GM18505 (cell line): ENCODE measurements around the gene KCNQ1.

Experiments used
- ATAC-seq: cut with Tn5 transposase; IDR thresholded peaks from one replicate; pipeline ENCODE4 v1.9.1; 2021; ENCODE audit not compliant: unreplicated experiment
- POLR2A ChIP-seq: IDR thresholded peaks from 4 replicates; pipeline ENCODE4 v1.6.1; 2011; ENCODE audit warnings: borderline replicate concordance; ENCODE audit not compliant: insufficient read depth, insufficient read length; ENCODE audit errors: extremely low read depth

The KCNQ1 gene

DNA sequence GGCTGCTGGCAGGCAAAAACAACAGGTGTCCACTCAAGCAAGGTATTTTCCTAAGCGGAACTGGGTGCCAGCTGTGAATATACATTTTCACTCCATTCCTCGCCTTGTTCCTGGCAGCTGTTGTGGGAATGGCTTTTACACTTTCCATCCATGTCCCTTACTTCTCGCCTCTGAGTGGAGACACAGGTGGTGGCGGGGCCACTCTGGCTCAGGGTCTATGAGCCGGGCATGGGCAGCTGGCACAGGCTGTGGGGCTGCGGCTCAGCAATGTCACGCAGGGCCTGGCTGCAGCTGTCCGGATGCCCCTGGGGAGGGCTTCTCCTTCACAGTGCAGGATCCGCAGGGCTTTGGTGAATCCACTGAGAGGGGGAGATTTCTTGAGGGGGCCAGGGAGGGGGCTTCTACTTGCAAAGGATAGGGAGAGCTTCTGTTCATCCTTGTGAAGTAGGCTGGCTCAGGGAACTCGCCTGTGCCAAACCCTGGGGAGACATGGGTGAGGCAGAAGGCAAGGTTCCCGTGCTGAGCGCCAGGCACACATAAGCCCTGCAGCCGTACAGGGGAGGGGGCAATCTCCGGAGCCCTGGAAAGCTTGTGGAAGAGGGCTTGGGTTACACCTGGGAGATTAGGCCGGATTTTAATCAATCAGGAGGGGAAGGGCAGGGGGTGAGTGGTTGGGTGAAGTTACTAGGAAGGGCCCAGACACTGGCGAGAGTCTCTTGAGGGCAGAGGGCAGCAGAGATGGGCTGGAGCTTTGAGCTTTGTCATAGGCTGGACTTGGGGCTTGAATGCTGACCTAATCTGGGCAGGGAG is 209.3 kb downstream of the KCNQ1 start:
- no peak for TF ChIP-seq POLR2A
- no peak for ATAC-seq

DNA sequence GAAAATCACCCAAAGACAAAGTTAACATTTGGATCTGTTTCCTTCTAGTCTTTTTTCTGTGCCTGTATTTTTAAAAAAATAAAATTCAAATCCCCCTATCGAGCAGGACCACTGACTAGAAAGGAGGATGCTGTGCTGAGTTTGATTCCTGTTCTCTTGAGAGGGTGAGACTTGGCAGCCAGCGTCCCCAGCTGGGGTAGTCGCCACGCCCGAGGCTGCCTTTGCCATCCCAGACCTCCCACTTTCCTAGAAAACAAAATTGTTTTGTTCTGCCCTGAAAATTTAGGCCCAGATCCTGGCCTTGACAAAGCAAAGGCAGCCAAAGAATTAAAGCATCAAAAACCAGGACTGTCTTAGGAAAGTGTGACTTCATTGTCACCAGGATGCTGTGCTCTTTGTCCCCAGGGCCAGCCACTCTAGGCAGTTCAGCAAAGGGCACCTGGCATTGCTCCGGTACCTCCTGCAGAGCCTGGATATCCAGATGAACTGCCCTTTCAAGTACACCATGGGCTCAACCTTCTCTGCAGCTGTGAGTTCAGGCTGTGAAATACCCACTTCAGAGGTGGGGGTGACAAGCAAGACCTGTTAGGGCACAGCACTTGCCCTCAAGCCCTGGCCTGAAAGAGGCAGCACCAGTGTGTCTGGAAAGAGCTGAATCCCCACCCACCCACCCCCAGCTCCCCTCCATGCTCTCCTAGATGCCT is 210.4 kb downstream of the KCNQ1 start:
- TF ChIP-seq POLR2A, result no peak
- ATAC-seq, result no peak

DNA sequence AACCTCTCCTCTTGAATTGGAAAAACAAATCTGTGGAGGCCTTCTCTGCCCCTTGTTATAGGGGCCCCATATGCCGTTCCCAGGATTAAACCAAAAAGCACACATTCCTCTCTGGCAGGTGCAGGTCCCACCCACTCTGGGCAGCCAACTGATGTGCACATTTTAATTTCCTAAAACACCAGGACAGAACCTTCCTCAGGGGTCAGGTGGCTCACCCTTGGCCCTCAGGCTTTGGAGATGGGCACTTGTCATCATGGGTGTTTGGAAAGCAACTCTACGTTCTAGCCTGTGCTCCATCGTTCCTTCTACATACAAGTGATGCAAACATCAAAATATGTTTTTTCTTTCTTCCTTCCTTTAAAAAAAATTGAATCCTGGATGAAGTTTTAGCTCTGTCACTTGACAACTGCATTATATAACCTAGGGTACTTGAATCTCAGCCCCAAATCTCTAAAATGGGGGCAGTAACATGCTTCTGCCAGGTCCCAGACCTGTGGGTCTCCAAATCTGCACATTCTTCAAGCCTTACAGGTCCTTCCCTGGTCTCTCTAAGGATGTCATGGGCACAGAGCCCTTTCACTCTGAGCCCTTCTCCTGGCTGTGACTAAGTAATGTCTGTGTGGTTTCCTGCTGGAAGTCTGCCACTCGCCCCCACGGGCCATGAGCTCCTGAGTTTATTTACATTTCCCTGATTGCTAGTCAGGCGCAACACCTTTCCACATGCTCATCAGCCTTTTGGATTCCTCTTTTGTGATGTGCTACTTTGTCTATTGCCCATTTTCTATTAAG is 211.2 kb downstream of the KCNQ1 start:
- no peak for ATAC-seq
- TF ChIP-seq POLR2A, result no peak

DNA sequence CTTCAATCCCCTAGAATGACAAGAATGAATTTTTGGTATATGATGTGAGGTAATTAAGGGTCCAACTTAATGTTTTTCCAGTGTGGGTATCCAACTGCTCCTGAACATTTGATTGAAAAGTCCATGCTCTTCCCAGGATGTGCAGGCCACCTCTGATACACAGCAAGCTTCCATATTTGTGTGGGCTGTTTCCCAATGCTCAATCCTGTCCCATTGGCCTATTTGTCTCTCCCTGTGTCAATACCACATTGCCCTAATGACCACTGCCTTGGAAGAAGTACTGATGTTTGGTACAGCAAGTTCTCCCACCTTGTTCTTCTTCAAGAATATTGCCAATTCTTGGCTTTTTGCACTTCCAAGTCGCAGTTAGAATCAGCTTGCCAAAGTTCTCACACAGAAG is 212.1 kb downstream of the KCNQ1 start:
- no peak for TF ChIP-seq POLR2A
- no peak for ATAC-seq

DNA sequence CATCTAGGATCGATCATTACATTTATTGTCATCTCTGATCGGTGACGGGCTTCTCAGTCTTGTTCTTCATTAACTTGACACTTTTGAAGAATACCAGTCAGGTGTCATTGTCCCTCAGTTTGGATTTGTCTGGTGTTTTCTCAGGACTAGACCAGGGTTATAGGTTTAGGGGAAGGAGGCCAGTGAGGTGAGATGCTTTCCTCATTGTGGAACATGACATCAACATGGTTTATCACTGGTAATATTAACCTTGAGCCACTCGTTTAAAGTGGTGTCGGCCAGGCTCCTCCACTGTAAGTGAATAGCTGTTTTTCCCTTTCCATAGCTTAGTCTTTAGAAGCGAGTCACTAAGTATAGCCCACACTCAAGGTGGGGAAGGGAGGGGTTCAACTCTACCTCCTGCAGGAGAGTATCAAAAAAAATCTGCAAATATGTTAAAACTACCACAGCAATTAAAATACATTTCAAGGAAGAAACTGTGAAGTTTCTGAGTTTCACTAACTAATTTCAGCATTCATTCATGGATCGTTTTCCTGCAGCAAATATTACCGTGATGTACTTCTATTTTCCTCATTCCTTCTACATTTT is 213.0 kb downstream of the KCNQ1 start:
- TF ChIP-seq POLR2A, result no peak

DNA sequence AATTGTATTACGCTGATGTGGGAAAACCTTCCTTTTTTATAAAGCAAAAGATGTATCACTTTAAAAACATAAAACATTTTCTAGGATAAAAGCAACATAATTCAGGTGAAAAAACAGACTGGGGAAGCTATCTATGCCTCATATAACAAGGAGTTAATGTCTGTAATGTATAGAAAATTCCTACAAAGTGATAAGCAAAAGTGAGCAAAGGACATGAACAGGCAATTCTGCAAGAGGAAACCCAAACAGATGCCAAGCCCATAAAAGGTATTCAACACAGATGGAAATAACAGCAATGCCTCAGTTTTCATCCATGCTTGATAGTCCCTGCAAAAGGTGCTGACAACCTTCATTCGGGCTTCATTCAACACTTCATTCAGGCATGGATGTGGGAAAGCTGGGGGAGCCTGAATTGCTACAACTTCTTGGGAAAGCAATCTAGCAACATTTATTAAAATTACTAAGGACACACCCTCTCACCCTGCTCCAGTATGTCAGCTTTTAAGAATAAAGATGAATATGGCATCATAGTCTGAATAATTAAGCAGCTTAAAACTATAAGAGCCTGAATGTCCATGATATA is 215.6 kb downstream of the KCNQ1 start:
- ATAC-seq, result no peak

More for the DNA sequence above, 213.0 kb downstream of the KCNQ1 start:
- no peak for ATAC-seq

DNA sequence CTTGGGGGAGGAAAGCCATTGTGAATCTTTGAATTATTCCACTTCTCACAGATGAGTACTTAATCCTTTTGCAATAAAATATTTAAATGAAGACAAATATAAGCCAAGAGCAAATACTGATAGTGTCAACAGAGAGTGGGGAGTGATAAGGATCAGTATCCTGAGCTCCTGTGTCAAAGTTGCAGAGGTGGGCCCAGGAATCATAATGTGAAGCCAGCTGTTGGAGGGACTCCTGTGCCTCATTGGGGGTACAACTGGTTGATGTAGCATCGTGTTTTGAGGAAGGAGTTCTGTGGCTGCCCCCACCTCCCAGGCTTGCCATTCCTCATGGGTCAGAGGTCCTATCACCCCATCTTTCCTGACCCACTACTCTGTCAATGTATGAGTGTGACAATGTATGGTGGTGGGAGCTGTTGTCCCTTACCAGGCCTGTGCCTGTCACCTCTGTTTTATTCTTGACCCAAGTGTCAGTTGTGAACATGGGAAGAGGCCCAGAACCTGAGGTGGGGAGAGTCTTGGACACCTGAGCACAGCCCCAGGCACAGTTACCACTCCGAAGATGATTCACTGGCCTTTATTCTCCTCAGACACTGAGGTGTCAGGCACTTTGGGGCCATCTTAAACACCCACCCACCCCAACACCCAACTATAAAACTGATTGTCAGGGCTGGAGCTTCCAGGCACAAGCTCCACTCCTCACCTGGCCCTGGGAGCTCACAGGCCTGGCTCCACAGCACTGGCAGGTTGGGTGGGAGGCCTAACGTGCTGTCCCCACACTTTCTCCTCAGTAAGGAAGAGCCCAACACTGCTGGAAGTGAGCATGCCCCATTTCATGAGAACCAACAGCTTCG is 216.6 kb downstream of the KCNQ1 start:
- no peak for TF ChIP-seq POLR2A
- ATAC-seq, result no peak

More for the DNA sequence above, 215.6 kb downstream of the KCNQ1 start:
- no peak for TF ChIP-seq POLR2A

DNA sequence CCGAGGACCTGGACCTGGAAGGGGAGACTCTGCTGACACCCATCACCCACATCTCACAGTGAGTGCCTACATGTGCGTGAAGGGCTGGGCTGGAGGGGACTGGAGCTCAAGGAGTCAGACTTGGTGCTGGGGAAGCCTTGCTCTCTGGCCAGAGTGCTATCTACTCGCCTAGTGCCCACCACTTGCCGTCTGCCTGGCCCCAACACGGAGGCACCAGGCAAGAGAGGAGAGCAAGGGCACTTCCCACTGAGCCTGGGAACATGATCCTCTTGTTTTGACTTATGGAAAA is 217.2 kb downstream of the KCNQ1 start:
- no peak for TF ChIP-seq POLR2A
- no peak for ATAC-seq

DNA sequence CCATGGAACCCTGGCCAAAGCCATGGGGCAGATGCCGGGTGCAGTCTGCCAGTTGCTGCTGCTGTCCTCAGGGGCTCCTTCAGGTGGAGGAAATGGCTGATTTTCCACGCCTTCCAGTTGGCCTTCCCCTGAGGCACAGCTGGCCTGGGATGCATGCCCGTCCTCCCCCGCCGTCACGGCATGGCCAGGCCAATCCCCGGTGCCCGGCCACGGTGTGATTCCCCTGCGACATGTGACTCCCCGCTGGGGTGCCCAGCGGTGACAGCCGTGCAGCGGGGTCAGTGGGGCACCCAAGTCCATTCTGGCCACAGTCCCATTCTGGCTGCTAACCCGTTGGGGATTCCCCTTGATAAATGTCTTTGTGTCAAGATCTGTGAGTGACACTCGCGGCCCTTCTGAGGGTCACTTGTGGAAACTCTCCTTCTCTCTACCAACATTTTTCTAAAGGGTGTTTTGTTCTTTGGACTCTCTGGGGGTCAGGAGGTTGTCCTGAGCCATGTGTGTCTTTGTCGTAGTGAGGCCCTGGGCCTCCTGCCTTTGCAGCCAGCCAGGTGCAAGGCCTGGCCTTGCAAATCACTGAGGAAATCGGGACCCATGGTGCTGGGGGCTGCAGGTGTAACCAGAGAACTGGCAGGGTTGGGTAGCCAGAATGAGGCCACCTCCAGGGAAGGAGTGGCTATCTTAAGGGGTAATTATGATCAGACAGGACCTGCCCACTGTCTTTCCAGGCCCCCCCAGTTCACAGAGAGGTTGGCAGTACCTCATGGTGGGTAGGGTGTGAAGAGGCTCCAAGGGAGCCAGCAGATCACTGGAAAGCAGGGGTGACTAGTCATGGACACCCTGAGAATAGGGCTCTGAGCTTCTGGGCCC is 217.9 kb downstream of the KCNQ1 start:
- no peak for TF ChIP-seq POLR2A
- ATAC-seq, result no peak

DNA sequence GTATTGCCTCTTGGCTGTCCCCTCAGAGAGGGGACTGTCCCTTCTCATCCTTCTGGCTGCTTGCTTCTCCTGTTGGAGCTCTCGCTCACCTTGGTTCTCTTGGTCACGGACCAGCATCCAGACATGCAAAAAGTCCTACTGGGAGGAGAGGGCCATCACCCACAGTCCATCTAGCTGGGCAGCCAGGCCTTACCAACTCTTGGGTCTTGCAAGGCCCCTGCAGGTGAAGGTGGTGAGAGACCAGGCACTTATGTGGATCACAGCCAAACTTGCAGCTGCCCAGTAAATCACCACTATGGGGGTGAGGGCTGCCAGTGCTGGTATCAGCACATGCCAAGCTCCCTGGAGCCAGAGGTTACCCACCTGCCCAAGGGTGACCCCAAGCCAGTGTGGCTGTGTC is 218.7 kb downstream of the KCNQ1 start:
- ATAC-seq, result no peak
- no peak for TF ChIP-seq POLR2A

DNA sequence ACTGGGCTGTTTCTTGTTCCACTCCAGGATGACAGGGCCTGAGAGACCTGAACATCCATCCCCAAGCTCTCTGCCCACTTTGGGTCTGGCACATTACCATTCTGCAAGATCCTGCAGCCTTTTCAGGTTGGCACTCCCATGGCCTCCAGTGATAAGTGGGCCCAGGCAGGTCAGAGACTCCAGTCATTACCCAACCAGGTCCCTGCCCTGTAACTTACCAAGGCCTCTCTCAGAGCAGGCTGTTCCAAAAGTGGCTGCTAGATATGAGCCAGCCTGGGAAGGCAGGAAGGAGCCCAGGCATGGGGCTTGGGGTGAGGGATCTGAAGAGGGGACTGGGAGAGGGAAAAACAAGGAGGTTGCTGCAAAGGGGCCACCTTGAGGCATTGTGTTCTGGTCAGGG is 219.1 kb downstream of the KCNQ1 start:
- no peak for ATAC-seq
- no peak for TF ChIP-seq POLR2A
